HG02884 (cell line): ENCODE data around the gene IL20.

Experiments
- ATAC-seq: cut with Tn5 transposase; IDR thresholded peaks from one replicate; pipeline ENCODE4 v1.9.1; 2021; ENCODE audit warnings: mild to moderate bottlenecking, moderate library complexity; ENCODE audit not compliant: unreplicated experiment

The IL20 gene, protein sequence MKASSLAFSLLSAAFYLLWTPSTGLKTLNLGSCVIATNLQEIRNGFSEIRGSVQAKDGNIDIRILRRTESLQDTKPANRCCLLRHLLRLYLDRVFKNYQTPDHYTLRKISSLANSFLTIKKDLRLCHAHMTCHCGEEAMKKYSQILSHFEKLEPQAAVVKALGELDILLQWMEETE

DNA sequence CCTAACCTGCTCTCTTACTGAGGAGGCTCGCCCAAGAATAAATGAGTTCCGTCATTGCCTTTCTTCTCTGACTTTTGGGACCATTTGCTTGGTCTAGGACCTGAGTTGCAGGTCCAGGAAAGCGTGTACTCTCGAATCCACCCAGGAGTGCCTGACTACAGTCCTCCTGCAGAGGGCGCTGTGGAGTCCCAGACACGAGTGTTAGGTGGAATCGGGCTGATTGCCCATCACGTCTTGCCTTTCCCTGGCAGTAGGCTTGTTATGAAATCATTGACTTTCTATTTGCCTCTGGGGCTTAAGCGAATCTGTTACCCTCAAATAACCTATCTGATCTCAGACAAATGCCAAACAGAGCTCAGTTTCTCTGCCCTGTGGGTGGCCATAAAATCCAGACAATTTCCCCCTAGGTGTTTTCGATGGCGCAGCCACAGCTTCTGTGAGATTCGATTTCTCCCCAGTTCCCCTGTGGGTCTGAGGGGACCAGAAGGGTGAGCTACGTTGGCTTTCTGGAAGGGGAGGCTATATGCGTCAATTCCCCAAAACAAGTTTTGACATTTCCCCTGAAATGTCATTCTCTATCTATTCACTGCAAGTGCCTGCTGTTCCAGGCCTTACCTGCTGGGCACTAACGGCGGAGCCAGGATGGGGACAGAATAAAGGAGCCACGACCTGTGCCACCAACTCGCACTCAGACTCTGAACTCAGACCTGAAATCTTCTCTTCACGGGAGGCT, at the start of gene IL20:
TSS of gene IL20 (plus strand) at position 685 of the 733 bp plus-strand sequence. CDS start 230 bp downstream, outside the sequence.
- ATAC-seq: no peak

DNA sequence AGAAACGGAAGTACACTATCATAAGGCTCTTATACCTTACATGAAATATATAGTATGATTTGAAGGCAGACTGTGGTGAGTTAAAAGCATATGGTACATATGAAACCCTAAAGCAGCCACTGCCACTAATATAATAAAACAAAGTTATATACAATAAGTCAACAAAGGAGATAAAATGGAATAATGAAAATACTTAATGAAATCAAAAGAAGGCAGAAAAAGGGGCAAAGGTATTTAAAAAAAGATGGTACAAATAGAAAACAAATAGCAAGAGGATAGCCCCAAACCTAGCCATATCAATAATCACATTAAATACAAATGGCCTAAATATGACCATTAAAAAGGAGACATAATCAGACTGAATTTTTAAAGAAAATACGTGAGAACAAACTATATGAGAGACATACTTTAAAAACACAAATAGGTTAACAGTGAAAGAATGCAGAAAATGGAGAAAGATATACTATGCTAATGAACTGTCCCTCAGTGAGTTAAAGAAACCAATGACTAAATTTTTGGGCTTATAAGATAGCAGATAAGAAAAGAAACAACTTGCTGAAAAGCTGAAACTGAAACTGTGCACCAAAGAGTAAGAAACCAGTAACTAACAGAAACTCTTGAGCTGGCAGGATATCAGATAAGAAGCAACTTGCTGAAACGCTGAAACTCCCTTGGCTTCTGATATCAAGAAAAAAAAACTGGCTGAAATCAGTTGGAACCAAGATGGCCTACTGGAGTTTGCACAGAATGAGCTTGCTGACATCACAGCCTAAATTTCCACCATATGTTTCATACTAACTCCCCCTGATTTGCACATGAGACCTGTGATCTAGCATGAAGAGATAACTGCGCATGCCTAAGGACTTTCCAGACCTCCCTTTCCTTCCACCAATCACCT, 48.8 kb upstream of the IL20 start:
- peak; percentile 68 for ATAC-seq

DNA sequence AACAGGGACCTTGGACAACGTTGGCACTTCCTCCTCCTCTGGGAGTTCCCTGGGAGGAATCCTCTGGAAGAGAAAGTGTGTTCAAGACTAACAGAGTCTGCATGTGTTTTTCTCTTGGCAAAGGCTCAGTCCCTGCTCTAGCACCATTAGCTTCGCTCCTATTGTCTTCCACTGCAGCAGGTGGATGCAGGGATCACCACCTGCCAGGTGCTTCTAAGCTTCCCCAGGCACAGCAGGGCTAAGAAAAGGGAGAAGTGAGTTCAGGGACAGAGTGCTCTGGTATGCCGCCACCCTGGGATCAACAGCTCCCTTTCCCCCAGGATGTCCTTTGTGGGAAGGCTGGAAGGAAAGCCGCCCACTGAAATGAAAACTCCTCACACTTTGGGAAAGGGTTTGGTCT, 43.9 kb upstream of the IL20 start:
- no peak for ATAC-seq

DNA sequence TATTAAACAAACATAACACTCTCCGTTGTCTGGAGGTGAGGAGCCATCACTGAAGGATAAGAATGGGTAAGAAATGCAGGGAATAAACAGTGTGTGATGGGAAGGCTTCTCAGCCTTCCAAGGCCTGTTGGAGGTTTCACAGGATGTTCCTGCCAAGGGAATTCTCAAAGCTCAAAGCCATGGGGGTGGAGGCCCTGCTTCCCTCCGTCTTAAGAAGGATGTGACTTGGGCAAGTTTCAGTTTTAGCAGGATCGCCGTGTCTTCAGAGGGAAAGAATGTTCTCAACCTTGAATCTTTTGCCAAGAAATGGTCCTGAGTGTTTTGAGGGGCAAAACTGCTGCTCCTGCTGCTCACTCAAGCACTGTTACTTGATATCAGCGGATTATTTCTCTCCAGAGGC, 41.7 kb upstream of the IL20 start:
- ATAC-seq: no peak

DNA sequence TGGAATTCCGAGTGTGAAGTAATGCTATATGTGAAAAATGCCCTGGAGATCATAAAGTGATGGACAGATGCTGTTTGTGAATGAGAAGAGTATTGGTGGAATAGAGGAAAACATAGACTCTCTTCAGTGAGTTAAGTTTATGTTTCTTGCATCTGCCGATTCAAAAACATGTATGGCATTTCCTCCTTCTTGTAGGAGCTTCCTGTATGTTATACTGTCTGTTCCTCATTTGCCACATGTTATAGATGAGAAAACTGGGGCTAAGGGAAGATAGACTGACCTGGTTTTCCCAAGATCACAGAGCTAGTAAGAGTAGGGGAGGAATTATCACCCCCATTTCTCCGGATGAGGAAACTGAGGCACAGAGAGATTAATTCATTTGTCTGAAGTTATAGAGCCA, 41.1 kb upstream of the IL20 start:
- no peak for ATAC-seq

DNA sequence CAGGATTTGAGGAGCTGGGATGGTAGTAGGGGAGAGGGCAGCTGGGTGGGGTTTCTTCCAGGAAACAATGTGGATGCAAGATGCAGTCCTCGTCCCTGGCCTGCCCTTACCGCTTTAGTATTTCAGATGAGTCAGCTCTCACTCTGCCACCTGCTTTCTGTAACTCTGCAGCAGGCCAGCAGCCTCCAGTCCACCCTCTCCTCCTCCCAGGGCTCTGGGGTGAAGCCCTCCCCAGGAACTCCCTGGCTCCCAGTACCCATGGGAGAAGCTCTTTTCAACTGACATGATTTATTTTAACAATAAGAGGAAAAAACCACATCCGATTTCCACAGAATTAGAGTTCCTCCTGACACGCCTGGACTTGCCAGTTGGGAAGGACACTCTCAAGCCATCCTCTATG, 39.0 kb upstream of the IL20 start:
- ATAC-seq: no peak

DNA sequence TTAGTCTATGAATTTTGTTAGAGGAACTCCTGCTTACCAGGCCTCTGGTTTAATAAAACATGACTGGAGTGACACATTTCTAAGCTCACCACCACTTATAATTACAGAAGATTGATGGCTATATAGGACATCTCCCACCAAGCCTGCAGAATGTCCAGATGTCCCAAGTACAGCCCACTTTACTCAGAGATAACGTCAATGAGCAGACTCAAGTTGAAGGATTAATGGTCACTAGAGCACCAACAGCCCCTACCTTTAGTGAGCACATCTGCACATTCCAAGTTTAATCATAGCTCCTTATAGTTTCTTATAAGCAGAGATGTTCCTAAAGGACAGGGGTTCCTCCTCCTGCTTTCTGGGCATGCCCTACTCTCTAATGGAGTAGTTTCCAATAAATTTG, 37.4 kb upstream of the IL20 start:
- no peak for ATAC-seq

DNA sequence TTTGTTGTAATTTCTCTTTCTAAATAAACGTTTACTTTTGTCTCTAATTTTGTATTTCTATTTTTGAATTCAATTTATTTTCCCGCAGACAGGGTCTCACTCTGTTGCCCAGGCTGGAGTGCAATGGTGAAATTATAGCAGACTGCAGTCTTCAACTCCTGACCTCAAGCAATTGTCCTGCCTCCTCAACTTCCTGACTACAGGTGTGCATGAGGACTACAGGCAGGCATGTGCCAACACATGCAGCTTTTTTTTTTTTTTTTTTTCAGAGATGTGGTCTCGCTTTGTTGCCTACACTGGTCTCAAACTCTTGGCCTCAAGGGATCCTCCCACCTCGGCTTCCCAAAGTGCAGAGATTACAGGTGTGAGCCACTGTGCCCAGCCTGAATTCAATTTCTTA, 36.7 kb upstream of the IL20 start:
- no peak for ATAC-seq

DNA sequence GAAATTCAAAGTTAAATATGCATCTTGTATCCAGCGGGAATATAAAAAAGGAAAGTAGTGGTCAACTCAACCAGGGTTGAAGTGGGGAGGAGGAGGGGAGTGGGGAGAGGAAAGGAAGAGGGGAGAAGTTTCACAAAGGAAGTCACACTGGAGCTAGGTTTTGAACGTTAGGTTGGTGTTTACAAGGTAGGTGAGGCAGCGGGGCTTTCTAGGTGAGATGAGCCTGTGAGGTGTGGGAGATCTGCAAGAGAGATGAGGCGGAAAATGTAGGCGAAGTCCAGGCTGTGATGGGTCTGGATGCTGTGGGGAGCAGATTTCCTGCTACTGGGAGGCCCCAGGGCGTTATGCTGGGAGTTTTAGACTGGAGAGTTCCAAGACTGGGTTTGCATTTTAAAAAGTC, 36.1 kb upstream of the IL20 start:
- ATAC-seq: no peak

DNA sequence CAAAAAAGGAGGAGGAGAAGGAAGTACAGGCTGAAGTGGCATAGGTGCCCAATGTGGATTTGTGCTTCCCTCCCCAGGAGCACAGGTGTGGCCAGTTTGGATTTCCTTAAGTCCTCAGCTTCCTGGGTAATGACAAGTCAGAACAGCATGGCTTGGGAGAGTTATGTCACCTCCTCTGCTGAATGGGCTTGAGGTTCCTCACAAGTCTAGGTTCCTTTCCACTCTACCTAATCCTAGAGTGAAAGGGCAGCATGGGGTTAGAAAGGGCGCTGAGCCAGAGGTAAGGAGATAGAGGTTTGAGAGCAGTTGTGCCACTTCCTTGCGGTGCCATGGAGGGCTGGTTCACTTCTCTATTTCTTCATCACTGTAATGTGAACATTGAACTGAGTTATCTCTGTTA, 35.5 kb upstream of the IL20 start:
- no peak for ATAC-seq

DNA sequence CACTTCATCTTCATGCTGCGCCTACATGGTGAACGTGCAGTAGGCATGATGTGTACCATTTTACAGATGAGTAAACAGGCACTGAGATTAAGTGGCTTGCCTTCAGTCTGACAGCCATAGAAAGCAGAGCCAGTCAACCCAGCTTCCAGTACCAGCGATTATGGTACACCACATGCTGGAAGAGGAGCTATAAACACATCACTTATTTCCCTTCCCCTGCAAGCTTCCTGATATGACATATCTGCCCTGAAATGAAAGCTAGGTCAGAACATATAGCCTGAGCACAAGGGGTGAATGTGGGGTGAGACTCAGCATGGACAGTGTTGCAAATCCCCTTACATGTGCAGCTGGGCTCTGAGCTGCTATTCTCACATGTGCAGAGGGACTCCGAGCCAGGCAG, 33.8 kb upstream of the IL20 start:
- no peak for ATAC-seq

DNA sequence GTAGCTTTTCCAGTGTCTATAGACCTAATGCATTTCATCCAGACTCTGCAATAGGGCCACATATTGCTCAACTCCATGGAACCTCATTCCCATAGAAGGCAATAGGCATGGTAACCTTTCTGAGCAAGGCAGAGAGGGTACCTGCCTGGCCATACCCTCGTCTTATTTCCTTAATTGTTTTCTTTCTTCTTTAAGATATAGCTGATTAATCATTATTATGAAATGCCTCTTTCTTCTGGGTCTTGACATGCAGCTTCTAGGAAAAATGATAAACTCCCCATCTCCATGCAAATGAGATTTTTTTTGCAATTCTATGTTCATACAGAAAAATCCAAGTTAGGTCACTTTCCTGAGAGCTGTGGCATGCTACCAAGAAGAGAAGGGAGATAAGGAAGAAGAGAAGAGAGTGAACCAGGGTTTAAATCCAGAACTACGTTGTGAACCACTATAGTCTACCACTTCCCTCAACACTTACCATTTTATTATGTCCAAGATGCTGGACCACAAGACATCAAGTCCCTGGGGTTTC, 33.0 kb upstream of the IL20 start:
- no peak for ATAC-seq

DNA sequence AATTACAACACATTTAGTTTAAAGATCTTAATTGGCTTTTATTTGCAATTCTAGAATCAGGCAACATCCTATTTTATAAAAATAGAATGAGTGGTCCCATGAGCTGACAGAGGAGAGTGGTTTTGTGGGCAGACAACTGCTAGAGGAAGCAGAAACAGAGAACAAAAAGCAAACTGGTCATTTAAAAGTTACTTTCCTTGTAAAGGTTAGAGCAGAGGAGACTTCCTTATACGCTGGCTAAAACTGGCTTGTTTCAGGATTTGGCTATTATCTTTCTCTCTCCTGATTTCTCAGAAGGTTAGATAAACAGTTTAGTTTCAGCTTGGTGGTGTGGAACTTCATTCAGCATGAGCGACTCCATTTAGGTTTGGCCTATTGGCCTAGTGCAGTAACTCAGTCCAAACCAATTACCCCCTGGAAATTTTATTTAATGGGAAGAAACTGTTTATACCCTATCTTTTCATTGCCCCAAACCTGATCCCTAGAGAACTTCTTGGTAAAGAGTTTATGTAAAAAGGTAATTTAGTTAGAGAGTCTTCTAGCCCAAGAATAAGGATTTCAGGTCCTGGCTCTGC, 32.2 kb upstream of the IL20 start:
- ATAC-seq: no peak

DNA sequence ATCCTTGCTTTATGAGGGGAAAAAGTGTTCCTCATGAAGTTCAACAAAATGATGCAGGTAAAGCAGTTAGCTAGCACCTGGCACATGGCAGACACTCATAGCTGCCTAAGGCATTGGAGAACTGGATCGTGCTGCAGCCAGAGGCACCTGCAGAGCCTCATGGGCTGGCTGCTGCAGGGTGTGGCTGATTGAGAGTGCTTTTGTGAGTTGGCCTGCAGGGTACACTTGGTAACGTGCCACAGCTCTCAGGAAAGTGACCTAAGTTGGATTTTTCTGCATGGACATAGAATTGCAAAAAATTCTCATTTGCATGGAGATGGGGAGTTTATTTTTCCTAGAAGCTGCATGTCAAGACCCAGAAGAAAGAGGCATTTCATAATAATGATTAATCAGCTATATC, 31.6 kb upstream of the IL20 start:
- ATAC-seq: no peak

DNA sequence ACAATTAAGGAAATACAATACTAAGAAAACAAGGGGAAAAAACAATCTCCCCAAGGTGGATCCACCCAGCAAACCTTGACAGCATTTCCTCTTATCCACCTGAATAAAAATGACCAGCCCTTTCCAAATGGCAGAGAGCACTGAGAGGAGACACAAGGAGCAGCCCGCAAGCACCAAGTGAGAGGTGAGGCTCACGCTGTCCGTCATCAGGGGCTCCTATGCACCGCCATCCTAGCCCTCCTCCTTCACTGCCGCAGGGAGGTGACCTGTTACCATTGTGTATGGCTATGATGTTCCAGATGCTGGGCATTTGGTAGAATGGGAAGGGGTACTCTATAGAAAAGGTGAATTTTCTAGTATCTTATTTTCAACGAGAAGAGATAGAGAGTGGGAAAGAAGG, 31.2 kb upstream of the IL20 start:
- ATAC-seq: no peak

DNA sequence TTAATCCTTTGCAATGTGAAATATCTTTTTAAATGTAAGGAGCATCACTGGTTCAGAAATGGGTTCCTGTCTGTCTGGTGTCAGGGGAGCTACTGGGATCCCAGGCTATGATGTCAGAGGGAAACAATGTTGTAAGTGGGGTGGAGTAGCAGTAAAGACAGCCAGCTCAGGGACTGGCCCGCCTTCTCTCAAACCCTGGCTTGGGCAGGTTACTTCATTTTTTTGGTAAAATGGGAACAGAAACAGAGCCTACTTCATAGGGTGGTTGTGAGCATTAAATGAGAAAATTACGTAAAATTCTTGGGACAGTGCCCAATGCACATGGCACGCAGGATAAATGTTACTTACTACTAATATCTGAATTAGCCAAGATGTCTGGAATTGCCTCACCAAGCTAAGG, 30.7 kb upstream of the IL20 start:
- ATAC-seq: no peak

DNA sequence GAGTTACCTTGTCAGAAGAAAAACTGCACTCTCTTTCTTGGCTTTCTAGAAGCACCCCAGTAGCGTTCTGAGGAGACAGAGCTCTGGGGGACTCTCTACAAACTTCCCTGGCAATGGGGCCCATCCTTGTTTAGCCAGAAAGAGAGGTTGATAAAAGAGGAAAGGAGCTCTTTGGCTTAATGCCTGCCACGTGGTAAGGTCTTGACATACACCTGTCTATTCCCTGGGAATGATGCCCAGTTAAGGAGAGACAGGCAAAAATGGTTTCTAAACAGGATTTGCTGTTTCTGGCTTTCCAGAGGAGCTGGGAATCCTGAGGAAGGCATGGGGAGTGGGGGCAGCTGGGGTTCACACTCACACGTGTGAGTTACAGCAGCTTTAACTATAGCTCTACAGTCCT, 30.2 kb upstream of the IL20 start:
- no peak for ATAC-seq

DNA sequence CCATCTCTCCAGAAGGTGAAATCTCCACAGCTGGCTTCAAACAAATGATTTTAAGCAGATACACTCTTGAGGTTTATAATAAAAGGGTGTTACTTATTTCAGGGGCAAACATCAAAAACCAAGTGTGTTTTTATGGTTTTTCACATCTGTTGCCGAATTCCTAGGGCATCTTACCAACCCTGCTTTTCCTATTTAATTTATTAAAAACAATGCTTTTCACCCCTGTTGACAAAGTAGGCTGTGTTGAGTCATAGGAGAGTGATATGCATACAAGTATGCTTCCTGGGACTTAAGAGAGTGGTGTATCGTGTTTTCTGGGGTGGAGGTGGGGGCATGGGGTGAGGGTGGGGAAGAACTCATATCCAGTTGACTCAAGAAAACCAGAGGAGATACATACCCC, 29.3 kb upstream of the IL20 start:
- ATAC-seq: no peak

DNA sequence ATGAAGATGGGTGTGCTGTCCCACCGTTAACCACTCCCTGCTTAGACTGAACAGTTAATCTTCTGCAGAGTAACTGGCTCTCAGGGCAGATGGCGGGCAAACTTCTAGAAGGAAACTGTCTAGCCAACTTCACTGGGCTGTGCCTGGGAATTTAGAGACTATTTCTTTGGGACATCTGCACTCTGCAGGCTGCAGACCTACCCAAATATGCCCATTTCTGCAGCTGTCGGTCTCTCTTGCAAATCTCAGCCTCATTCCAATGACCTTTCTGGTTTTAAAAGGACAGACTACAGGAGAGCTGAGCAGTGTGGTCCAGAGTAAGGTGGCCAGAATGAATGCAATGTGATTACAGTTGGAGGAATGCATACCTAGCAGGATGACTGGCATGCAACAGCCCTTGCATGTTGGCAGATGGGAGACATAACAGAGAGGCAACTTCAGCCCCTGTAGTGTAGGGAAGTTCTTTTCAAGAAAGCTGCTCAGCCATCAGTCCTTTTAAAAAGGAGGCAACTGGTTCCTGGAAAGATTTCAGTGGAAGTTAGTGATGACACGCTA, 26.3 kb upstream of the IL20 start:
- ATAC-seq: no peak

DNA sequence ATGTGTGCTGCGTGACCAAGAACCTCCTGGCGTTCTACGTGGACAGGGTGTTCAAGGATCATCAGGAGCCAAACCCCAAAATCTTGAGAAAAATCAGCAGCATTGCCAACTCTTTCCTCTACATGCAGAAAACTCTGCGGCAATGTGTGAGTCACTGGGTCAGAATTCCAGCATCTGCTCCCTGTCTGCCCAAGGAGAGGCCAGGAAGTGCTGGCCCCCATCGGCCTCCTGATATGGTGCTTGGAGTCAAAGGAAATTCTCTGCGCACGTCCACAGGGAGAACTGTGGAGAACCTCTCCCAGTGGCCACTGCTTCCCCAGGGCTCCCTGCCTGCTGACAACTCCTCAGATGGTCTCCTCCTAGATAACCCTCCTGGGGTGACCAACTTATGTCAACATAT, 25.6 kb upstream of the IL20 start:
- no peak for ATAC-seq
